Activated naive CD4-positive, alpha-beta T cell treated with anti-CD3 and anti-CD28 coated beads, Interleukin-2, amount 50 U/mL, for 72 hours (primary cell): ENCODE results near the gene CSNK1A1. TPM values are rescaled to one million over a fixed set of nuclear protein-coding genes. Genes with fewer than 3 reads are reported as not detected.
A peak's percentile ranks its signal among the peaks of the same experiment; 100 is the strongest.
"Not testable (repeated sequence)": the region's sequence is repeated elsewhere in the genome, so short reads cannot be mapped to it uniquely, and the experiment has no call there.

Experiments used
- ATAC-seq, 2 donors: fragments of 150-1000 bp; cut with Tn5 transposase; 2 replicates each; pipeline ENCODE4 v1.10.0; 2021; ENCODE audit warnings: mild to moderate bottlenecking in 2 of 2, moderate library complexity in 2 of 2
- DNase-seq, 2 donors: peaks; one replicate each; pipeline ENCODE4 v3.0.0; 2021 to 2022; ENCODE audit warnings: low spot score in 2 of 2
- H3K27ac Mint-ChIP-seq, 2 donors: one replicate each; pipeline ENCODE4 v1.8.0; 2022; ENCODE audit warnings: mild to moderate bottlenecking in 2 of 2, mixed read lengths in 2 of 2
- H3K36me3 Mint-ChIP-seq, 2 donors: one replicate each; pipeline ENCODE4 v1.8.0; 2022; ENCODE audit warnings: mixed read lengths in 2 of 2
- H3K9me3 Mint-ChIP-seq, 2 donors: one replicate each; pipeline ENCODE4 v1.8.0; 2022; ENCODE audit warnings: mixed read lengths in 2 of 2
- total RNA-seq, 2 donors: library from RNA; stranded (reverse); gene quantifications; one replicate each; pipeline ENCODE4 v1.2.3, GENCODE V29; 2022

CSNK1A1 gene
- total RNA-seq, 2 donors from 2014 or later = 148 to 197 TPM

DNA sequence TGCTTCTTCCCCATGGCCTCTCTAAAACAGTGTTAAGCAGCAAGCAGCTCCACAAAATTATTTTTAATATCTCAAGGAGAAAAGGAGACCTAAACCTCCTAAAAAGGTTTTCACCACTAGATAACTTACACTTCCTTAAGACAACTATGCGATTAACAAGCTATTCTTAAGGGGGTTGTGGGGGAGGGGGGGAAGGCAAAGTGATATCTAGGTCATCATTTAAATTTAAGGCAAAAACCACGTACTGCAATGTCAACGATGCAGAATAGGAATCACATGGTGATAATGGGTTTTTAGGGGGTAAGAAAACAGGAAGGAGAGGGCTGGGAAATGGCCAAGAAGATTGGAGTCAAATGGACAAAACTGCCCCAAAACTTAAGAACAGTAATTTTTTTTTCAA is 32.6 kb downstream of the CSNK1A1 start:
- DNase-seq = no peak
- Mint-ChIP-seq H3K36me3 (peaks cover 0 to 22% of the 10 kb centered on the region in 2 donors), H3K27ac (peak overlapping the region in 1 of 2 donors; percentile 45), H3K9me3 (no peaks in the 10 kb centered on the region)
- no peak for ATAC-seq

DNA sequence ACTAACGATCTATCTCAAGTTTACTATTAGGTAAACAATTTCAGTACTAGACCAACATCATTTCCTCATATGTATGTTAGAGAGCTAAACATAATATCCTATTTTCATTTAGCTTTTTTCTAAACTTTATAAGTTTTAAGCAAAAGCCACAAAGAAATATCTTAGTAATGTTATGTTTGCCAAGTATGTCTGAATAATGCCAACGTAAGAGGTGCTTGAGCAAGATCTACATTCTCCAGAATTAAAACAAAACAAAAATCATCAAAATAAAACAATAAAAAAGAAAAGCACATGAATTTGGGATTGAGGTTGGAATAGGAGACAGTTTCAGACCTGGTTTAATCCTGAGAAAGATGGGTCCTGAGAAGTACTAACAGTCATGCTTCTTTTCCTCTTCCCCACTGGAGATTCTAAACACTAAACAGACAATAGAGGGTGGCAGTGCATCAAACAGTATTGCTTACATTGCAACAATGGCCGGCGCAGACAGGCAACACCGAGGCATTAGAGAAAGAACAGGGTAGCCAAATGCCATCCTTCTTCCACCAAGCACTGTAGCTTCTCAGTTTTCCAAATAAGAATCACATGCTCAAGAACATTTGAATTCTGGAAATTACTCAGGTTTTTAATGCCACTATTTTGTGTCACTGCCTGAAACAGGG is 33.6 kb downstream of the CSNK1A1 start:
- Mint-ChIP-seq H3K36me3 (peaks cover 0 to 29% of the 10 kb centered on the region in 2 donors), H3K9me3 (no peaks in the 10 kb centered on the region), H3K27ac (no peak overlapping the region)
- DNase-seq (no peak), ATAC-seq (no peak)

DNA sequence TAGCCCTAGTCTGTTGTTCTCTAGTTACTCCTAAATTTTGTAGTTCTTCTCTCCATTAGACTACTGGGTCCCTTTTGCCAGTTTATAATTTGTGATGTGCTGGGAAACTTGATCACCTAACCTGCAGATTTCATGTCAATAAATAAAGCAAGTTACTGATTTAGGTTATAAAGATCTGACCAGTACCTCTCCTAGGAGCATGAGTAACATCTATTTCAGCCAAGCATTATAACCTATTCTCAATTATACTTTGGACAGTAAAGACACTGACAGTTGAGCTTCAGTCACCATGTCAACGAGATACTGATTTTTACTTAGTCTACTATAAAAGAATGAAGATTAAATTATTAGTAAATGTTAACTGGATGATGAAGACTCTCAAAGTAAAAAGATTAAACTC is 36.7 kb downstream of the CSNK1A1 start:
- peaks cover 0 to 27% of the 10 kb centered on the region in 2 donors for H3K36me3 Mint-ChIP-seq
- DNase-seq (no peak), ATAC-seq (no peak)
- no peaks in the 10 kb centered on the region for H3K9me3 Mint-ChIP-seq
- peak overlapping the region in 1 of 2 donors; percentile 79 for H3K27ac Mint-ChIP-seq

DNA sequence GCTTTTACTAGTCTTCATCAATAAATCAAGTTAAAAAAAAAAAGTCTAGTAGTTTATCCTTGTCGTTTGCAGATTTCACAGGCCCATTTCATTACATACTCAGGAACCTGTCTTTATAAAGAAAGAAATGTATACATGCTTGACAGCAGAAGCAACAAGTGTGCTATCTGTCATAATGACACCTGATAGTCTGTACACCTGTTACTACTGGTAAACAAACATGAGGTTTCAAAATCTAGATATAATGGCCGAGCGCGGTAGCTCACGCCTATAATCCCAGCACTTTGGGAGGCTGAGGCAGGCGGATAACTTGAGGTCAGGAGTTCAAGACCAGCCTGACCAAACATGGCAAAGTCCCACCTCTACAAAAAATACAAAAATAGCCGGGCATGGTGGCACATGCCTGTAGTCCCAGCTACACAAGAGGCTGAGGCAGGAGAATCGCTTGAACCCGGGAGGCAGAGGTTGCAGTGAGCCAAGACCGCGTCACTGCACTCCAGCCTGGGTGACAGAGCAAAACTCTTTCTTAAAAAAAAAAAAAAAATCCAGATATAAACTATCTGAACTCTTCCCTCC is 37.8 kb downstream of the CSNK1A1 start:
- ATAC-seq, DNase-seq, H3K9me3 Mint-ChIP-seq: not testable (repeated sequence)
- Mint-ChIP-seq H3K27ac (peak overlapping the region in 1 of 2 donors; percentile 44), H3K36me3 (peaks cover 0 to 25% of the 10 kb centered on the region in 2 donors)

DNA sequence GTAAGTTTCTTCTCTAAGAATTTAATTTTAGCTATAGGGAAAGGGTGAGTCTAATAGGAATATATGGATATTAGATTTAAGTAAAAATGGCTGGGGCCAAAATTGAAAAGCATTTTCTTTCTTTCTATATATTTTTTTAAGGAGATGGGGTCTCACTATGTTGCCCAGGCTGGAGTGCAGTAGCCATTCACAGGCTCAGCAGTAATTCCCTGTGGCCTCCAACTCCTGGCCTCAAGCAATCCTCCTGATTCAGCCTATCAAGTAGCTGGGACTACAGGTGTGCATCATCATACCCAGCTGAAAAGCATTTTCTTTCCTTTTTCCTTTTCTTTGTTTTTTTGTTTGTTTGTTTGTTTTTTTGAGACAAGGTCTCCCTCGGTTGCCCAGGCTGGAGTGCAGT is 41.1 kb downstream of the CSNK1A1 start:
- peaks cover 0 to 30% of the 10 kb centered on the region in 2 donors for H3K36me3 Mint-ChIP-seq
- ATAC-seq = no peak
- peak overlapping the region in 1 of 2 donors; percentile 78 for H3K27ac Mint-ChIP-seq

DNA sequence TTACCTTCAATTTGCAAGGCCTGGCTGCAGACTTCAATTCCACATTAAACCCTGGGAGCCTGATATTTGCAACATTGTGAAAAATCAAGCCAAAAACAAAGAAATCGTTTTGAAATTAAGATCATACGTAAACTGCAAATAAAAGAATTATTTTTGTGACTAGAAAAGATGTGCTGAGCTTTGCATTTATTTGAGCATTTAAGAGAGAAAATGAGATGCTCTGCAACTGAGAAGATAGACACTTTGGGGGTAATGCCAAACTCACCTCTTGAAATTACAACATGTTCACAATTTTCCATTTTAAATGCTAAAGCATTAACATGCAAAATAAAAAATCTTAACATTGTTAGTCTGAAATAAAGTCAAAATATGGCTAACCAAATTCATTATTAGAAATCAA is 46.6 kb downstream of the CSNK1A1 start:
- Mint-ChIP-seq H3K9me3 (no peaks in the 10 kb centered on the region), H3K36me3 (peaks cover 5 to 15% of the 10 kb centered on the region in 2 donors), H3K27ac (no peak overlapping the region)
- DNase-seq = no peak
- ATAC-seq = no peak

More for the DNA sequence above, 41.1 kb downstream of the CSNK1A1 start:
- DNase-seq = no peak
- H3K9me3 Mint-ChIP-seq = no peaks in the 10 kb centered on the region

DNA sequence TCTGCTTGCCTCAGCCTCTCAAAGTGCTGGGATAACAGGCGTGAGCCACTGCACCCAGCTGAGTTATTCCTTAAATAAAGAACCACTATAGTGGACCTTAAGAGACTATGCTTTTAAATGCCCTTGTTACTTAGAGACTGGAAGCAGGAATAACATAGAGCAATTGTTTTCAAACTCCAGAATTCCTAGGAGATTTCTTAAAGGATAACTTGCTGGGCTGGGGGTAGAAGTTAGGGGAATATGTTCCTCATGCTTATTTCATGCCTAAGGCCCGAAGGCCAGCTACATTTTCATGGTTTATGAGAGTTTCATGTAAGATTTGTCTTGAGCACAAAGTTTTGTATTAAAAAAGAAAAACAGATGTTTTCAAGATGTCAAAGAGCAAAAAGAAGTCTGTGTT is 48.2 kb downstream of the CSNK1A1 start:
- Mint-ChIP-seq H3K27ac (no peak overlapping the region), H3K36me3 (peaks cover 5 to 7% of the 10 kb centered on the region in 2 donors), H3K9me3 (no peaks in the 10 kb centered on the region)
- ATAC-seq (no peak), DNase-seq (no peak)

DNA sequence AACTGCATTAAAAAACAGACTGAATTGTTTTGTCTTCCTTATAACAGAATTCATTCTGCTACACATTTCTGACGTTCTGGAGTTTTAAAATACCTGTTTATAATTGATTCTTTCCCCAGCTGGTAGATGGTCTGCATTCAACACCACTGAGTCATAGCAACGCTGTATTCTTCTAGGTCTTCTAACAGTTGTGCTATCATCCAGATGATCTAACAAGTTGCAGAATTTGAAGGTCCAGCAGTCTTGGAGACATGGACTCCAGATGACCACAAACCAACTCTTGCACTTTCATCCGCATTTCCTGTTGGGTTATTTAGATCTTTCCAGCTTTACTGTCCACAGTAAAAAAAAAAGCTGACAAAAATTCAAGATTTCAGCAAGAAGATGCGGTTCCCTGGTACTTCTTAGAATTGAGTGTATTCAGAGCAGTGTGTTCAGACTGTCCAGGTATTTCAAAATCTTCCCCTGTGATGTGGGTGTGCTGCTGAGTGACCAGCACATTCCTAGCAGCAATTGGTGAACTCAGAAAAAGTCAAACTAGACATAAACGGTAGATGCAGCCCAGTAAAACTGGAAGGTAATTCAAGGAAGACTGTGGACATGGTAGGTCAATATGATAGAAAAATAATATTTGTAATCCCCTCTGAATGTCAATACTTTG is 50.2 kb downstream of the CSNK1A1 start:
- no peak for DNase-seq
- Mint-ChIP-seq H3K9me3 (no peaks in the 10 kb centered on the region), H3K36me3 (peaks cover 5 to 9% of the 10 kb centered on the region in 2 donors), H3K27ac (peak overlapping the region in 1 of 2 donors; percentile 25)
- ATAC-seq = no peak

DNA sequence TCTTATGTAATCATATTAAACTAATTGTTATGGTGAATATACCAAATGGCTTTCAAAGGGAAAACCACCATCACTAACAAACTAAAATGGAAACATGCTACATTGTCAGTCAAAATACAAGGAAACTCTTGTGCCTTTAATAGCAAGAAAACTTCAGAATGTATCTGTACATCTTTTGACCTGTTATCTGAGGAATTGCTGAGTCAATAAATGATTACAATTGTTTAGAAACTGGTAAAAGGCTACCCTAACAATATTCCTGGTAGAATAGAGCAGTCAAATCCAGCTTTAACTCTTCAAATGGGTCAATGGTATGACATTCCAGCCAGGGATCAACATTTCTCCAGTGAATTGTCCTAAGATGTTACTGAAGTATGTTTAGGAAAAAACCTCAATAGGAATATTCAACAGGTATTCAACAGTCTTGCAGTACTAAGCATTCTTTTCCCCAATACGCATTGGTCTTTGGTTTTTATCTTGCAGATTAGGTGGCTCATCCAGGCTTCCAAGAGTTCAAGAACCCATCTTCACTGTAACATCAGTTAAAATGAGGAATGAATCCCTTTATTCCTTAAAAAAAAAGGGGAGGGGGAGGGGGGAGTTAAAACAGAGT is 52.4 kb downstream of the CSNK1A1 start:
- DNase-seq = no peak
- ATAC-seq = no peak
- peaks cover 5 to 23% of the 10 kb centered on the region in 2 donors for H3K36me3 Mint-ChIP-seq
- no peaks in the 10 kb centered on the region for H3K9me3 Mint-ChIP-seq
- H3K27ac Mint-ChIP-seq = no peak overlapping the region

DNA sequence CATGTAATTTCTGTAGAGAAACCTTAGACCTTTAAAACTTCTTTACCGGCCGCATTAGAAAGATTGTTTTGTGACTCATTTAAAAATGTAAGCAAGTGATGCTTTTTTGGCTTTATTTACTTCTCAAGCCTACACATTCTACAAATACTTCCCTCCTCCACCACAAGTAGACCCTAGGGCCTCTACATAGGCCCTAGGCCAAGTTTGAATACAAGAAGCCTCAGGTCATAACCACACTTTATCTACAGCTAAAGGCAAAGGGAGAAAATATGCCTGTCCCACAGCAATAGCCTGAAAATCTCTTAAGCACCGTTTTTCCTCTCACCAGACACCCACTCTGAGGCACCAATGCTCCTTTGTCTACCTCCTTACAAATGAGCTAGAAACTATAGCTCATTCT is 53.9 kb downstream of the CSNK1A1 start:
- H3K36me3 Mint-ChIP-seq = peaks cover 5 to 23% of the 10 kb centered on the region in 2 donors
- DNase-seq (no peak), ATAC-seq (no peak)
- peak overlapping the region in 1 of 2 donors; percentile 69 for H3K27ac Mint-ChIP-seq
- no peaks in the 10 kb centered on the region for H3K9me3 Mint-ChIP-seq

DNA sequence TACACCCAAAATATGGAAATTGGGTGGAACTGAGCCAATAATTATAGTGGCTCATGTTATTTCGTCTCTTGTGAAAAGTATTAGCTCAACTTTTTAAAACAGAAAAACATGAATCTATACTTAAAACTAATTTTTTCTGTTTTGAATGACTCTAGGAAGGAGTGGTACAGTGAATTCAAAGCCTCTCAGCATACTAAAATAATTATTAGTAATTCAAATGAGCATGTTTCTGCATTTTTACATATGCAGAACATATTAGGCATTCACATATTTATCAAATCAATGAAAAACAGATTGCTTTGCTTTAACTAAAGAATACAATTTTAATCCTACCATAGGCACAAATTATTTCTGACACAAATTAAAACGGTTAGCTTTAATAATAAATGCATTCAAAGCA is 54.3 kb downstream of the CSNK1A1 start:
- H3K27ac Mint-ChIP-seq = peak overlapping the region in 1 of 2 donors; percentile 86
- DNase-seq (no peak), ATAC-seq (no peak)
- no peaks in the 10 kb centered on the region for H3K9me3 Mint-ChIP-seq
- H3K36me3 Mint-ChIP-seq = peaks cover 5 to 23% of the 10 kb centered on the region in 2 donors

DNA sequence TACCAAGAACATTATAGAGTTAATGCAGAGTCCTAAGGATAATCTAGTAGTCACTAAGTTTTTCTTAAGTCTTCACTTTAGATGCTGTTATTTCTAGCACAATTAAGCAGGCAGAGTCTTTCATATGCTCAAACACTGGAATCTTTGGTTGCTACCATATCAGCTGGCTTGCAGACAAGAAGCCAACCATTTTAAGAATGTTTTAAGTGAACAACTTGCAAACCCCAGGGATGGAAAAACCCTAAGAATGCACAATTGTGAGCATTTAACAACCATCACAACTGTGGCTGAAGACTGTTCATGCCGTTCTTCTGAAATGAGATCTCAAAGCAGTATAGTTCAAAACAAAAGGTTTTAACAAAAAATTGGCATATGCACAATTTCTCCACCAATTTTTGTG is 55.1 kb downstream of the CSNK1A1 start:
- H3K27ac Mint-ChIP-seq = peak overlapping the region in 1 of 2 donors; percentile 44
- no peak for DNase-seq
- no peaks in the 10 kb centered on the region for H3K9me3 Mint-ChIP-seq
- no peak for ATAC-seq
- peaks cover 3 to 23% of the 10 kb centered on the region in 2 donors for H3K36me3 Mint-ChIP-seq

DNA sequence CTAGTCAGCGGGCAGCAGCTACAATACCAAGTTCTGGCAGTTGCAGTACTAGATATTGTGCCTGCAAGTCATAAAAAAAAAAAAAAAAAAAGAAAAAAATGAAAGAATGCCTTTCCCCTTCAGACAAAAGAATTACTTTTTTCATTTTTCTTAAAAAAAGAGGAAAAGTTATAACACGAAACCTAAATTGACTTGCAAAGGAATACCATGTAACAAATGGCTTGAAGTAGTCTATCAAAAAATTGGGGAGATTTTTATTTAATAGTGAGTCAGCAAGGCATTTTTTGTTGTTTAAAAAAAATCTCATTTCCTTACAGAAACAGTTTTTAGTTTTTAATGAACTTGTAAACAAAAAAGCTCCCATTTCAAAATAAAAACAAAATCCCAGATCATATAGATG is 55.6 kb downstream of the CSNK1A1 start:
- no peak for DNase-seq
- H3K36me3 Mint-ChIP-seq = peaks cover 0 to 23% of the 10 kb centered on the region in 2 donors
- H3K9me3 Mint-ChIP-seq = no peaks in the 10 kb centered on the region
- no peak for ATAC-seq
- no peak overlapping the region for H3K27ac Mint-ChIP-seq

DNA sequence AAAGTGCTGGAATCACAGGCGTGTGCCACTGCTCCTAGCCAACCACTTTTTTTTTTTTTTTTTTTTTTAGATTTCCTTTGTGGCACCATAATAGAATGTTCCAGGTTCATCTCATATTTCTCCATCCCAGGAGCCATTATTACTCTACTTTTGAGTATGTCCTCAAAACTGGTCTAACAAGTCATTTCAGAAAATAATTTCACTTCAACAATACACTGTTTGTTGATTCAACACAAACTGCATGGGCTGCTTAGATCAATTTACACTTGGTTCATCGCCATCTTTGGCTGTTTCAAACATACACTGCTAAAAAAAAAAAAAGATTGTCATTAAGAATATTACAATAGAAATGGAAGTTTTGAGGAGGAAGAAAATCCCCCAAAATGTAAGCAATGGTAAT is 57.9 kb downstream of the CSNK1A1 start:
- peaks cover 0 to 23% of the 10 kb centered on the region in 2 donors for H3K36me3 Mint-ChIP-seq
- ATAC-seq (no peak), DNase-seq (no peak)
- H3K27ac Mint-ChIP-seq = peak overlapping the region; percentile 41 to 61
- H3K9me3 Mint-ChIP-seq = no peaks in the 10 kb centered on the region

DNA sequence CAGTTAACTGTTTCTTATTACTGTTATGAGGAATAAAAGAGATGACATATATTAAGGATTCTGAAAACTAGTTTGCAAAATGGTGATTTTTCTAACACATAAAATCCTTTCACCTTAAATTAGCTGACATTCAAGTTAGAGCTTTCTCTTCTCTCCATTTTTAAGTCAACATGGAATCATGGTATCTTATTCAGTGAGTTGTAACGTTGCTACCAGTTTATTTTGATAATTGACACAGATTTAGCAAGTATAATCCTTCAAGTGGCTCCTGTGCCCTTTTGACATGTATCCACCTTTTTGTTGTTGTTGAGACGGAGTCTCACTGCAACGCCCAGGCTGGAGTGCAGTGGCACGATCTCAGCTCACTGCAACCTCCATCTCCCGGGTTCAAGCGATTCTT is 58.5 kb downstream of the CSNK1A1 start:
- ATAC-seq (no peak), DNase-seq (no peak)
- Mint-ChIP-seq H3K27ac (no peak overlapping the region), H3K36me3 (peaks cover 0 to 23% of the 10 kb centered on the region in 2 donors), H3K9me3 (no peaks in the 10 kb centered on the region)

DNA sequence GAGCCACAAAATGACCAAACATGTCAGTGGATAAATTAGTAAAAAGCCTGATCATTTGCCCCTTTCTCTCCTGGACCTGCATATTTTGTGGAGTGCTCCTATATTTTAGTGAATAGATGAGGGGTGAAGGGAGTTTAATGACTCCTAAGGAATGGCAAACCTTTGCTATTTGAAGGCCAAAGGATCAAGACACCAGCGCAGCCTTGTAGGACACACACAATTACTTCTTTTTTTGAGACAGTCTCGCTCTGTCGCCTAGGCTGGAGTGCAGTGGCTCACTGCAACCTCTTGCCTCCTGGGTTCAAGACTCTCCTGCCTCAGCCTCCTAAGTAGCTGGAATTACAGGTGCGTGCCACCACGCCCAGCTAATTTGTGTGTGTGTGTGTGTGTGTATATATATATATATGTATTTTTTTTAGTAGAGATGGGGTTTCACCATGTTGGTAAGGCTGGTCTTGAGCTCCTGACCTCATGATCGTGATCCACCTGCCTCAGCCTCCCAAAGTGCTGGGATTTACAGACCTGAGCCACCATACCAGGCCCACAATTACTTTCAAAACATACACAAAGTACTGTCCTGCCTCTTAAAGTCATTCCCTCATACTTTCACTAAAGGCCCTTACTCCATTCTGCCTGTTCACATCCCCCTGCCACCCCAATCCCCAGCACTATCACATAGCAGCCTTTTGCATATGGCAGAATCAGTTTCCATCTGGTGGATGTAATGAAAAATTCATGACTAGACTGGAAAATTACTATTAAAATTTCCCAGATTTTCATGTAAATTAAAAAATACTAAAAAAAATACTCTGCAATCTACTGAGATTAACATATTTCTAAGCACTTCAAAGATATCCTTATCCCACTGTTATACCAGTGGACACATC is 60.4 kb downstream of the CSNK1A1 start:
- H3K9me3 Mint-ChIP-seq = no peaks in the 10 kb centered on the region
- ATAC-seq (no peak), DNase-seq (peak in 1 of 2 donors; percentile 14)
- peaks cover 0 to 12% of the 10 kb centered on the region in 2 donors for H3K36me3 Mint-ChIP-seq
- H3K27ac Mint-ChIP-seq = no peak overlapping the region
